Loucy (cell line): ENCODE results near the gene RIMBP2.

Source experiments
- CTCF ChIP-seq: fragments of 200-600 bp; sonication (generic); conservative IDR thresholded peaks from 2 replicates; pipeline ENCODE4 v1.5.1; 2014; ENCODE audit warnings: mild to moderate bottlenecking, antibody characterized with exemption, low read length
- EZH2phosphoT487 ChIP-seq: fragments of 200-600 bp; IDR thresholded peaks from 2 replicates; pipeline ENCODE4 v1.6.1; 2018; ENCODE audit warnings: antibody characterized with exemption, mild to moderate bottlenecking, moderate library complexity, borderline replicate concordance

- TF ChIP-seq CTCF (no peak), EZH2phosphoT487 (no peak)
Measured at GRCh38 chr12:130490674-130491073, 225.4 kb downstream of the RIMBP2 start.
